ENCODE measurements around the gene CARD10.
"Not testable (repeated sequence)": the region's sequence is repeated elsewhere in the genome, so short reads cannot be mapped to it uniquely, and the experiment has no call there.

The CARD10 gene

DNA sequence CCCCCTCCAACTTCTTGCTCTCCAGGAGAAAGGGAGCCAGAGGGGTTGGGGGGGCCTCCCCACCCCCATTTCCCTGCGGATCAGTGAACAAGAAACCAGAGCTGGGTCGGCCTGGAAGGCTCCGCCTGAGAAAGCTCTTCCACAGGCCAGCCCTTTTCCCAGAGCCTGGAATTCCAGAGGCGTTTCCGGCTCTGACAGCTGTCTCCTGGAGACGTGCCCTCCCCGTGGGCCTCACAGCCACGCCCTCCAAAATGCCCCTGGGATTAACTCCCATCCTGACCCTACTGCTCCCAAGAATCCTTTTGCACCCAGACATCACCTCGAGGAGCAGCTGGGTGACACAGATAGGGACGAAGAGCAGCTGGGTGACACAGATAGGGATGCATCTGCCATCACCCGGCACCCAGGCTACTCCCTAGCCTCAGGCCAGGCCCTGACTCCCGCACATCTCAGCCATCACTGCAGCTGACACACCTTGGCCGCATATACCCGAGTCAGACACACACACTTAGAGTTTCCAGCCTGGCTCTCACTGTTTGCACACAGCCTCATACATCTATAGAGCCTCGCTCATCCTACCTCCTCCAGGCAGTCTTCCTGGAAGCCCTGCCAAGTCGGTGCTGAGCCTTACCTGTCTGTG is 33.4 kb upstream of the CARD10 start:
- DNase-seq: no peak

DNA sequence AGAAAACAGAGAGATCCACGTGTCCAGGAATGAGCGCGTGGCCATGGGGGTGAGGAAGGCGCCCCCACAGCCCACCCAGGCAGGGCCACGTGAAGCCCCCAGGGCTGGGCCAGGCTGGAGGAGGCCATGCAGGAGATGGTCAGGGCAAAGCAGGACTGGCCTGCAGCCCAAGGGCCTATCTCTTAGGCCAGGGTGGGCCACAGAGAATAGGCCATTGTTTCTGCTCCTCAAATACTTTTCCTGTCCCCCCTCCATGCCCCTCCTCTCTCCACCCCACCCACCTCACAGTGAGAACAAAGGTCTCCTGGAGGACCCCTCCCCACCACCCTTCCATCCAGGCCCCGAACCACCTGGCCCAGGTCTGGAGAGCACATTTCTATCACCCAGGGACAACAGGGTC is 32.8 kb upstream of the CARD10 start:
- no peak for DNase-seq

GRCh38 chr22:37550921-37551320 is 31.7 kb upstream of the CARD10 start:
- not testable (repeated sequence) for DNase-seq

GRCh38 chr22:37549704-37550059 is 30.5 kb upstream of the CARD10 start:
- no peak for DNase-seq

DNA sequence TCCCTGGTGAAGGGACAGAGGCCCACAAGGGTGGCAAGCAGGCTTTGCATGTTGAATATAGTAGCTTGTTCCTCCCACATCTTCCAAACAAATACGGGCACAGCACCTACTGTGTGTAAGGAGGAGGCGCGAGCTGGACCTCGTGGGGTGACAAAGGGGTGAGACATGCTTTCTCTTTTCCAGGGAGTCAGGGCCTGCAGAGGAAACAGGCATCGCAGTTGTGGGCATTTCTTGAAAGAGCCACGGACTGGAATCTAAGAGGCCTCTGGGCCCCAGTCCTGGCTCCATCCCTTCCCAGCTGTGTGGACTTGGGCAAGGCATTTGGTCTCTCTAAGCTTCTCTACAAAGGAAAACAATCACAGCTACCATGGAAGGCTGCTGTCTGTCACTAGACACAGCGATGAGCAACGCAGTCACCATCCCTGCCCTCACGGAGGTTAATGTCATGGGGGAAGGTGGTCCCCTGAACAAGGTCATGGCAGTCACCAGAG is 28.1 kb upstream of the CARD10 start:
- no peak for DNase-seq

- DNase-seq: no peak
These were observed 27.4 kb upstream of the CARD10 start for GRCh38 chr22:37546437-37547250.

DNA sequence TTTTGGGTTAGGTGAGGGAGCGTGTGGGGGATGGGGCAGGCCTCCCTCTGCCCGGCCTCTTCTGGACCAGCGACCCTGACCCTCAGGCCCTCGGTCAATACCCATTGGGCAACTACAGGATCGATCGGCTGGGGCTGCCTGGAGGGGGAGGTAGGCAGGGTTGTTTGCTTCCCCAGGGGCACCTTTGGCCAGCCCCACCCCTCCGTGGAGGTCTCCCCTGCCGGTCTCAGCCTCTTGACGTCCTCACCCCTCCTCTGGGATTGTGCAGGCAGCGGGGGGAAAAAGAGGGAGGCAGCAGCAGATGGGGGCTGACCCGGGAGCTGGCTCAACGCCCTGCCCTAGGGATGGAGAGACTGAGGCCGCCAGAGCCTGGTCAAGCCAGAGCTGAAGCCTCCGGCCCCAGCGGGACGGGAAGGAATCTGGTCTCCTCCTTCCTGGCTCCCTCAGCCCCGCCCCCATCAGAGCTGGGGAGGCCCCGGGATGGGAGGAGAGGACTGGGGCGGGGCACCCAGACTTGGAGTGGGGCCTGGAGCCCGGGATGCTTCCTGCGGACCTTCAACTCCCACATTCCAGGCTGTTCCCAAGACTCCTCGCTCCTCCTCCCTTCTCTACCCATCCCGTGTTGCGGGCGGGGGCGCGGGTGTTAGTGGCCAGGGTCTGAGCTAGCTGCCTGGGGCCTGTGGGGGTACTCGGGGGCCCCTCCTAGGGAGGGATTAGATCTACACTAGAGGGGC is 26.7 kb upstream of the CARD10 start:
- DNase-seq: no peak

DNA sequence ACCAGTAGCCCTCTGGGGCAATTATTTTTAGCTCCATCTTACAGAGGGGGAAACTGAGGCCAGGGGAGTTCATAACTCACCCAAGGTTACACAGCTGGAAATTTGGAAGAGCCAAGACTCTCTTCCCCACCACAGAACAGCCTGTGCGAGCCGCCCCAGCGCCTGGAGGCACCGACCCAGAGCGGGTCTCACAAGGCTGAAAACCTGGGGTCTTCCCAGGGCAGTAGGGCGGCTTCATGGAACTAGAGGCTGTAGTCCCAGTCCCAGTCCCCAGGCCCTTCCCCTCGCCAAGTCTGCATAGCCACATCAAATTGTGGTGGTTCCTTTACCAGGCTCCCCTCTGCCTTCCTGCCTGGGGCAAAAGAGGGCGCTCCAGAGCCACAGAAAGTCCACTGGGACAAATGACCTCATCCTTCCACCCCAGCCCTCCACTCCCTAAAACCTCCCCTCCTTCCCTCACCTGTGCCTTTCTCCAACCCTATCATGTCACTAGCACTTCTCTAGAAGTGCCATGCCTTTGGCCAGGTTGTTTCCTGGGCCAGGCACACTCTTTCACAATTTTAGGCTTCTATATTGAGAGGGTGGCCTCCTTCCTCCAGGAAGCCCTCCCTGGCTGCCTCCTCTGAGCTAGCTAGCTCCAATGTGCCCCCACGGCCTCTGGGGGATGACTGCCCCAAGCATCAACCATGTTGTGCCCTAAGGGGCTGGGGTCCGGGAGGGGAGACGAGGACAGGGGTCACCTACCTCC is 25.9 kb upstream of the CARD10 start:
- no peak for DNase-seq

DNA sequence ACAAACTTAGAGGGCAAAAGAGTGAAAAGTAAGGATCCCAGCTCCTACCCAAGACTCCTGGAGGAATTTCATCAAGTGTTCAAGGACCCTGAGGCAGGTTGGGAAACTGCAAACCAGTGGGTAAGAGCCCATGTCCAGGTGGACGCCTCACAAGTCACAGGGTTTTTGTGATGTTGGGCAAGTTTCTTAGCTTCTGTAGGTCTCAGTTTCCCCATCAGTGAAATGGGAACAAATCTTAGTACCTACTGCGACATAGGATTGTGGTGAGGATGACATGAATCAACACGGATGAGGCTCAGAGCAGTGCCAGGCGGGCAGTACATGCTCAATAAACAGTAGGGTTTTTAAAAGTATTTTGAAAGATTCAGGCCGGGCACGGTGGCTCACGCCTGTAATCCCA is 23.7 kb upstream of the CARD10 start:
- no peak for DNase-seq

GRCh38 chr22:37542416-37542815 is 23.2 kb upstream of the CARD10 start:
- DNase-seq: not testable (repeated sequence)

DNA sequence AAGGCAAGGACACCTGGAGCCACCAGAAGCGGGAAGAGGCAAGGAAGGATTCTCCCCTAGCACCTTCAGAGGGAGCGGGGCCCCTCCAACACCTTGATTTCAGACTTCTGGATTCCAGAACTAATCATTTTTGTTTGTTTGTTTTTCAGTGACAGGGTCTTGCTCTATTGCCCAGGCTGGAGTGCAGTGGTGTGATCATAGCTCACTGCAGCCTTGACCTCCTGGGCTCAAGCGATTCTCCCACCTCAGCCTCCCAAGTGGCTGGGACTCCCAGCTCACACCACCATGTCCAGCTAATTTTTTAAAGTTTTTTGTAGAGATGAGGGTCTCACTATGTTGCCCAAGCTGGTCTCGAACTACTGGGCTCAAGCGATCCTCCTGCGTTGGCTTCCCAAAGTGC is 20.6 kb upstream of the CARD10 start:
- DNase-seq: not testable (repeated sequence)

GRCh38 chr22:37538590-37539357 is 19.6 kb upstream of the CARD10 start:
- peak; percentile 74 to 79 for DNase-seq

DNA sequence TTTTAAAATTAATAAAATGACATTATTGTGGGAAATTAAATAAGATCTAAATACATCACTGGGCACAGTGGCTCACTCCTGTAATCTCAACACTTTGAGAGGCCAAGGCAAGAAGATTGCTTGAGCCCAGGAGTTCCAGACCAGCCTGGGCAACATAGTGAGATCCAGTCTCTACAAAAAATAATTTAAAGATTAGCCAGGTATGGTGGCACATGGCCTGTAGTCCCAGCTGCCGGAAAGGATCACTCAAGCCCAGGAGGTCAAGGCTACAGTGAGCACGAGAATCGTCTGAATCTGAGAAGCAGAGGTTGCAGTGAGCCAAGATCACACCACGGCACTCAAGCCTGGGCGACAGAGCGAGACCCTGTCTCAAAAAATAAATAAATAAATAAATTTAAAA is 15.9 kb upstream of the CARD10 start:
- no peak for DNase-seq

DNA sequence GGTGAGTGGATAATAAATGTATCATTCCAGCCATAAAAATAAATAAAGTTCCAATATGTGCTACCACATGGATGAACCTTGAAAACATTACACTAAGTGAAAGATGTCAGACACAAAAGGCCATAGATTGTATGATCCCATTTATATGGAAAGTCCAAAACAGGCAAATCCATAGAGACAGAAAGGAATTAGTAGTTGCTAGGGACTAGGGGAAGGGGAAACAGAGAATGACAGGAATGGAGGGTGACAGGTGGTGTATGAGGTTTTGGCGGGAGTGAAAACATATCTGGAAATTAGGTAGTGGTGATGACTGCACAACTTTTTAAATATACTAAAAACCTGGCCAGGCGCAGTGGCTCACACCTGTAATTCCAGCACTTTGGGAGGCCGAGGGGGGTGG is 15.2 kb upstream of the CARD10 start:
- DNase-seq: no peak

DNA sequence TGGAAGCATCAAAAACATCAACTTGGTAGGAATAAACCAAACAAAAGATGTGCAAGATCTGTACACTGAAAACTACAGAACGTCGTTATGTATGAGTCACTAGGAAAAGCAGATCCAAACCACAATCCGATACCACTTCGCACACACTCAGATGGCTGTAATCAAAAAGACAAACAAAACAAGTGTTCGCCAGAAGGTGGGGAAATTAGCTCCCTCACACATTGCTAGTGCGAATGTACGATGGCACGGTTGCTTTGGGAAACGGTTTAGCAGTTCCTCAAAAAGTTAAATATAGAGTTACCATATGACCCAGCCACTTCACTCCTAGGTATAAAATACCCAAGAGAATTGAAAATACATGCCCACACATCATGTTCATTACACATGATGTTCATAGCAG is 14.8 kb upstream of the CARD10 start:
- no peak for DNase-seq

DNA sequence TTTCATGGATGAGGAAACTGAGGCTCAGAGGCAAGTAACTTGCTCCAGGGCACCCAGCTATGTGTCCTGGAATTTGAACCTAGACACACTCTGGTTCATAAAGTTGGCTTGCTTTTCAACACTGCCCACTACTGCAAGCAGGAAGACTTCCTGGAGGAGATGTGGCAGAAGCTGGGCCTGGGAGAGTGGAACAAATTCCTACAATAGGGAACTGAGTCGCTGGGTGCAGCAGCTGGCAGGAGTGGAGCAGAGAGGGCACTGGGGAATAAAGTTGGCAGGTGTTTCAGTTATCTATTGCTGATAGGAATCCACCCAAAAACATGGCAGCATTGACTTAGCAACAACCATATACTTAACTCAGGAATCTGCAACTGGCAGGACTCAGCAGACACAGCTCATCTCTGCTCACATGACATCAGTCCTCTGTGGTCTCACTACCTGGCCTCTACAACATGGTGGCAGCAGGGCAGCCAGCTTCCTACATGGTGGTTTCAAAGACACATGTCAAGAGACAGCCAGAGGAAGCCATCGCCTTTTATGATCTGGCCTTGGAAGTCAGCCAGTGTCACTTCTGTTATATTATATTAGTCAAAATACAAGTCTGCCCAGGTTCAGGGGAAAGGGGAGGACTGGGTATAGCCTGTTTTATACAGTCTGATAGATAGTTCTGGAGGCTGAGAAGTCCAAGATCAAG is 10.6 kb upstream of the CARD10 start:
- peak in 1 of 2 experiments; percentile 19 for DNase-seq

GRCh38 chr22:37527952-37528351 is 8.7 kb upstream of the CARD10 start:
- not testable (repeated sequence) for DNase-seq

GRCh38 chr22:37527081-37527752 is 8.0 kb upstream of the CARD10 start:
- not testable (repeated sequence) for DNase-seq

DNA sequence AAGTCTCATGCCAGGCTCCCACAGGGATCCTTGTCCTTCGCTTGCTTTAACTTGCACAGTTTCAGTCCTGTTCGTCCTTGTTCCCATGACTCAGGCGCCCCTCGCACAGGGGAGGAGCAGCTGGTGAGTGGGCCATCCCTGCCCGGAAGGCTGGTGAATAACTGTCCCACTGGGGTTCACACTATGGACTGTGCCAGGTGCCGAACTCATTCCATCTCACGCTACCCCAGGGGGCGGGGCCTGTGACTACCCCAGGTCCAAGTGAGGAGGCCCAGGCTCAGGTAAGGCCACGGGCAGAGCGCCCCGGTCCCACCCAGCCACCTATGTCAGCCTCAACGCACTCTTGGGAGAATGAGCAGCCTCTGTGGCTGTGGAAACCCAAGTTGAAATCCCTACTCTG is 7.2 kb upstream of the CARD10 start:
- DNase-seq: no peak

DNA sequence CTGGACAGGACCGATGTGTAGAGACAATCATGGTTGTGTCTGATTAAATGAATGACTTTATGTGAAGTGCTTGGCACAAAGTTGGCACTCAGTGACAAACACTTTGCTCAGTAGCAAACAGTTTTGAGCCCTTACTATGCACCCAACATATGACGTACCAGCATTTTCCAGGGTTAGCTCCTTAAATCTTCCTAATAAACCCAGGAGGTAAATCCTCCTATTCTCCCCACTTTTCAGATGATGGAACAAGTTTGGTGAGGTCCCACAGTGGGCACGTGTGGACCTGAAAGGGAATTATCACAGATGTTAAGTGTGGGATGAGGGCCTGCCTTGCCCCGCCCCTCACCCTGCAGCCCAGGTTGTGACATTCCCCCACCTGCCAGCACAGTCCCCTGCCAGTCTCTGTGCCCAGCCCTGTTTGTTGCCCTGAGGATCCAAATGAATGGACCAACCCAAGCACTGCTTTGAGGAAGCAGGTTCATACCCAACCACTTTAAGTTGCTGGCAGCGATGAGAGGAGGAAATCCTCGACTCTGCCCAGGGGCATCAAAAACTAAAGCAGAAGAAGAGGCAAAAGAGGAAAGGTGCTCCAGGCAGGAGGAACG is 6.6 kb upstream of the CARD10 start:
- no peak for DNase-seq
